ENCODE results near the gene TTLL11. TPM values are rescaled to one million over a fixed set of nuclear protein-coding genes. Genes with fewer than 3 reads are reported as not detected.

Gene TTLL11
- total RNA-seq, 1 experiment from 2014 or later = 7.0 TPM

DNA sequence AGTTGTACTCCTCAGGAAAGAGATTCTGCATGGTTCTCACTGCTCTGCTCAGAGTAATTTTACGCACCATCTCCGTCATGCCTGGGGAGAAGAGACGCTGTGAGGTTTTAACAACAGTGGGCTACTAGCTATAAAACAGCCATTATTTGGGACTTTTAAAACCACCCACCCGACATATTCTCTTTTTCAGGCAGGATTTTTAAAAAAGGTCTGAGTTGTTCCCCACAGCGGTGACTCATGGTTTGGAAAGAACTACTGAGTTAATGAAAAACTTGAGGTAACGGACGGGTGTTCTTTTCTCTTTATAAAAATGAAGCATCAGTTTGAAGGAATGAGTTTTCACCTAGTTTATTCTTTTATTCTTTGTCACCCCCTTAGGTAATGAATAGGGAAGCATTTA is 61.3 kb downstream of the TTLL11 start:
- Histone ChIP-seq H3K27ac (ENCODE audit: low read length) (no peak overlapping the region), H3K9me2 (replicated peaks; ENCODE audit: low read length) (no peaks in the 10 kb centered on the region), H3K4me2 (ENCODE audit: low read length) (no peak overlapping the region), H3K9ac (ENCODE audit: low read length) (no peak overlapping the region), H3K4me3 (ENCODE audit: low read length) (no peak overlapping the region), H3F3A (ENCODE audit: low read length, unreplicated experiment) (no peaks in the 10 kb centered on the region), H2AFZ (ENCODE audit: low read length) (no peak overlapping the region), H3K4me1 (ENCODE audit: insufficient read depth, low read length) (no peaks in the 10 kb centered on the region), H3K36me3 (ENCODE audit: low read depth, low read length) (no peaks in the 10 kb centered on the region), H3K9me3 (ENCODE audit: low read length) (no peaks in the 10 kb centered on the region), H3K27me3 (ENCODE audit: low read length) (no peaks in the 10 kb centered on the region), H4K20me1 (ENCODE audit: low read length) (no peaks in the 10 kb centered on the region), H3K79me2 (ENCODE audit: low read length) (no peaks in the 10 kb centered on the region)
- intact Hi-C loops (cut with micrococcal nuclease) = no loop called here
- no peak for TF ChIP-seq EZH2phosphoT487 (IDR thresholded peaks at IDR 0.05; ENCODE audit: borderline replicate concordance, low read length)
- TF ChIP-seq EZH2 (IDR thresholded peaks at IDR 0.05; ENCODE audit: low read length, unreplicated experiment) = no peak
- TF ChIP-seq, protein P1, sequence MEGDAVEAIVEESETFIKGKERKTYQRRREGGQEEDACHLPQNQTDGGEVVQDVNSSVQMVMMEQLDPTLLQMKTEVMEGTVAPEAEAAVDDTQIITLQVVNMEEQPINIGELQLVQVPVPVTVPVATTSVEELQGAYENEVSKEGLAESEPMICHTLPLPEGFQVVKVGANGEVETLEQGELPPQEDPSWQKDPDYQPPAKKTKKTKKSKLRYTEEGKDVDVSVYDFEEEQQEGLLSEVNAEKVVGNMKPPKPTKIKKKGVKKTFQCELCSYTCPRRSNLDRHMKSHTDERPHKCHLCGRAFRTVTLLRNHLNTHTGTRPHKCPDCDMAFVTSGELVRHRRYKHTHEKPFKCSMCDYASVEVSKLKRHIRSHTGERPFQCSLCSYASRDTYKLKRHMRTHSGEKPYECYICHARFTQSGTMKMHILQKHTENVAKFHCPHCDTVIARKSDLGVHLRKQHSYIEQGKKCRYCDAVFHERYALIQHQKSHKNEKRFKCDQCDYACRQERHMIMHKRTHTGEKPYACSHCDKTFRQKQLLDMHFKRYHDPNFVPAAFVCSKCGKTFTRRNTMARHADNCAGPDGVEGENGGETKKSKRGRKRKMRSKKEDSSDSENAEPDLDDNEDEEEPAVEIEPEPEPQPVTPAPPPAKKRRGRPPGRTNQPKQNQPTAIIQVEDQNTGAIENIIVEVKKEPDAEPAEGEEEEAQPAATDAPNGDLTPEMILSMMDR (conservative IDR thresholded peaks at IDR 0.05; ENCODE audit: low read depth, low read length) = no peak
- ChIA-PET POLR2A (ENCODE audit: unreplicated experiment) (no interaction called here), CTCF (no interaction called here)
- BruUV-seq (replicated peaks) = no TSS peak
- no peak for DNase-seq
- ATAC-seq = no peak

GRCh38 chr9:122031157-122031556 is 62.0 kb downstream of the TTLL11 start:
- DNase-seq = no peak
- BruUV-seq (replicated peaks) = no TSS peak
- Histone ChIP-seq H3K36me3 (ENCODE audit: low read depth, low read length) (no peaks in the 10 kb centered on the region), H2AFZ (ENCODE audit: low read length) (no peak overlapping the region), H3K9ac (ENCODE audit: low read length) (no peak overlapping the region), H3K4me1 (ENCODE audit: insufficient read depth, low read length) (no peaks in the 10 kb centered on the region), H3K27me3 (ENCODE audit: low read length) (no peaks in the 10 kb centered on the region), H4K20me1 (ENCODE audit: low read length) (no peaks in the 10 kb centered on the region), H3F3A (ENCODE audit: low read length, unreplicated experiment) (no peaks in the 10 kb centered on the region), H3K4me3 (ENCODE audit: low read length) (no peak overlapping the region), H3K79me2 (ENCODE audit: low read length) (no peaks in the 10 kb centered on the region), H3K9me2 (replicated peaks; ENCODE audit: low read length) (no peaks in the 10 kb centered on the region), H3K27ac (ENCODE audit: low read length) (no peak overlapping the region), H3K4me2 (ENCODE audit: low read length) (no peak overlapping the region), H3K9me3 (ENCODE audit: low read length) (no peaks in the 10 kb centered on the region)
- CTCF ChIA-PET = no interaction called here
- no peak for TF ChIP-seq EZH2 (IDR thresholded peaks at IDR 0.05; ENCODE audit: low read length, unreplicated experiment)
- TF ChIP-seq, protein P1 (conservative IDR thresholded peaks at IDR 0.05; ENCODE audit: low read depth, low read length) = no peak
- no peak for TF ChIP-seq EZH2phosphoT487 (IDR thresholded peaks at IDR 0.05; ENCODE audit: borderline replicate concordance, low read length)
- POLR2A ChIA-PET (ENCODE audit: unreplicated experiment) = no interaction called here
- ATAC-seq = no peak
- intact Hi-C loops (cut with micrococcal nuclease) = no loop called here

DNA sequence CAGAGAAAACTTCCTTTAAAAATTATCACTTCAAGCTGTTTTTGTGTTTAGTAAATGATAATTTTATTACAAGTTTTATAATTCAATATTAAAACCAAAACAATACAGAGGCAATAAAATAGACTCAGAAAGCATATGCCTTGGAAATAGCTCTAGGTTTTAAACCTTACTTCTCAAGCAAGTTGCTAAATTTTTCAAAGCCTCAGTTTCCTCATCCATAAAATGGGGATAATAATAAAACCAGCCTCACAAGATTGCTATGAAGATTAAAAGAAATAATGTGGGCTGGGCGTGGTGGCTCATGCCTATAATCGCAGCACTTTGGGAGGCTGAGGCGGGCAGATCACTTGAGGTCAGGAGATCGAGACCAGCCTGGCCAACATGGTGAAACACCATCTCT is 62.8 kb downstream of the TTLL11 start:
- no peaks in the 10 kb centered on the region for H3K27me3 ChIP-seq (ENCODE audit: low read length)
- no peak overlapping the region for H3K4me3 ChIP-seq (ENCODE audit: low read length)
- no peak overlapping the region for H3K9ac ChIP-seq (ENCODE audit: low read length)
- no peaks in the 10 kb centered on the region for H3K9me2 ChIP-seq (replicated peaks; ENCODE audit: low read length)
- intact Hi-C loops (cut with micrococcal nuclease) = no loop called here
- H3K4me1 ChIP-seq (ENCODE audit: insufficient read depth, low read length) = no peaks in the 10 kb centered on the region
- no peaks in the 10 kb centered on the region for H3K36me3 ChIP-seq (ENCODE audit: low read depth, low read length)
- TF ChIP-seq EZH2phosphoT487 (IDR thresholded peaks at IDR 0.05; ENCODE audit: borderline replicate concordance, low read length) = no peak
- TF ChIP-seq, protein P1 (conservative IDR thresholded peaks at IDR 0.05; ENCODE audit: low read depth, low read length) = no peak
- no peak for TF ChIP-seq EZH2 (IDR thresholded peaks at IDR 0.05; ENCODE audit: low read length, unreplicated experiment)
- ATAC-seq (no peak), DNase-seq (no peak)
- no peaks in the 10 kb centered on the region for H3K79me2 ChIP-seq (ENCODE audit: low read length)
- no peaks in the 10 kb centered on the region for H3K9me3 ChIP-seq (ENCODE audit: low read length)
- no peak overlapping the region for H2AFZ ChIP-seq (ENCODE audit: low read length)
- no peaks in the 10 kb centered on the region for H4K20me1 ChIP-seq (ENCODE audit: low read length)
- CTCF ChIA-PET = no interaction called here
- no peak overlapping the region for H3K4me2 ChIP-seq (ENCODE audit: low read length)
- no peaks in the 10 kb centered on the region for H3F3A ChIP-seq (ENCODE audit: low read length, unreplicated experiment)
- POLR2A ChIA-PET (ENCODE audit: unreplicated experiment) = no interaction called here
- H3K27ac ChIP-seq (ENCODE audit: low read length) = no peak overlapping the region
- no TSS peak for BruUV-seq (replicated peaks)
